H1 (cell line): Measurements from ENCODE around the gene ZBTB48. TPM values are rescaled to one million over a fixed set of nuclear protein-coding genes. Genes with fewer than 3 reads are reported as not detected.

Source experiments
- CTCF ChIA-PET: fragments of 300-600 bp; sonication (Branson Sonifier 250); formaldehyde crosslinking; loops from one replicate; lab custom pipeline; 2021; ENCODE audit not compliant: partially characterized antibody; lab: Charles Lee
- POLR2A ChIA-PET: fragments of 300-600 bp; sonication (Branson Sonifier 250); formaldehyde crosslinking; loops from one replicate; lab custom pipeline; 2021; ENCODE audit warnings: inconsistent platforms; ENCODE audit not compliant: partially characterized antibody; lab: Charles Lee
- DNase-seq, 2 experiments: peaks; one replicate each; pipeline versions ENCODE4 v3.0.0 to v3.0.0-alpha.2; 2010 to 2022; ENCODE audit warnings: low spot score in 2 of 2, low read depth in 1 of 2, mixed read lengths in 1 of 2
- FAIRE-seq: peaks from 2 replicates; lab custom pipeline; 2011; peaks lifted over from hg19 to GRCh38; lab: Jason Lieb, UNC
- H2AFZ ChIP-seq: 2 replicates; pipeline ENCODE4 v1.8.1; 2012; ENCODE audit warnings: low read length, inconsistent platforms
- H2AK5ac ChIP-seq: 2 replicates; pipeline ENCODE4 v1.6.1; 2013; ENCODE audit warnings: low read depth, low read length
- H2BK120ac ChIP-seq: replicated peaks from 2 replicates; pipeline ENCODE3; 2013; ENCODE audit warnings: low read depth, low read length, inconsistent platforms
- H2BK12ac ChIP-seq: 2 replicates; pipeline ENCODE4 v1.6.1; 2013; ENCODE audit warnings: low read depth, low read length
- H2BK15ac ChIP-seq: 2 replicates; pipeline ENCODE4 v1.6.1; 2013; ENCODE audit warnings: low read length
- H2BK20ac ChIP-seq: 2 replicates; pipeline ENCODE4 v1.6.1; 2013; ENCODE audit warnings: low read length
- H2BK5ac ChIP-seq: 2 replicates; pipeline ENCODE4 v1.6.1; 2013; ENCODE audit warnings: low read depth, low read length
- H3K14ac ChIP-seq: 2 replicates; pipeline ENCODE4 v1.6.1; 2013; ENCODE audit warnings: inconsistent platforms; ENCODE audit not compliant: insufficient read length
- H3K18ac ChIP-seq: 2 replicates; pipeline ENCODE4 v1.6.1; 2013; ENCODE audit warnings: low read length; ENCODE audit errors: extremely low read depth
- H3K23ac ChIP-seq: 2 replicates; pipeline ENCODE4 v1.6.1; 2013; ENCODE audit warnings: inconsistent platforms; ENCODE audit not compliant: insufficient read length
- H3K23me2 ChIP-seq: 2 replicates; pipeline ENCODE4 v1.6.1; 2013; ENCODE audit warnings: low read depth, low read length
- H3K27ac ChIP-seq: 2 replicates; pipeline ENCODE4 v1.6.1; 2011; ENCODE audit warnings: low read depth, low read length, inconsistent platforms
- H3K27me3 ChIP-seq, 4 experiments: replicated peaks in 1 of 4; 1 replicate in 1 of 4; 2 replicates in 3 of 4; pipeline versions ENCODE4 v1.6.1 to v1.8.1; 2011 to 2013; ENCODE audit warnings: low read length in 3 of 4, mild to moderate bottlenecking in 3 of 4, inconsistent platforms in 2 of 4, mixed read lengths in 2 of 4, moderate library complexity in 1 of 4; ENCODE audit not compliant: control insufficient read depth in 3 of 4, insufficient read depth in 3 of 4; ENCODE audit errors: extremely low read depth in 1 of 4
- H3K36me3 ChIP-seq, 4 experiments: 2 replicates each; pipeline versions ENCODE4 v1.6.1 to v1.8.1; 2011 to 2013; ENCODE audit warnings: mild to moderate bottlenecking in 4 of 4, low read length in 3 of 4, moderate library complexity in 2 of 4, control low read depth in 1 of 4, inconsistent platforms in 1 of 4; ENCODE audit not compliant: insufficient read depth in 4 of 4, control insufficient read depth in 2 of 4
- H3K4ac ChIP-seq: replicated peaks from 2 replicates; pipeline ENCODE3; 2013; ENCODE audit warnings: low read length, low read depth, mixed read lengths, inconsistent platforms; ENCODE audit not compliant: insufficient read length
- H3K4me1 ChIP-seq, 4 experiments: replicated peaks in 1 of 4; 1 replicate in 1 of 4; 2 replicates in 3 of 4; pipeline versions ENCODE4 v1.6.1 to v1.8.1; 2011 to 2013; ENCODE audit warnings: low read length in 3 of 4, inconsistent platforms in 2 of 4, mixed read lengths in 1 of 4; ENCODE audit not compliant: insufficient read depth in 4 of 4, control insufficient read depth in 3 of 4
- H3K4me2 ChIP-seq, 2 experiments: 2 replicates each; pipeline versions ENCODE4 v1.6.1 to v1.8.1; 2011 to 2013; ENCODE audit warnings: low read depth in 2 of 2, low read length in 2 of 2, control low read depth in 1 of 2, inconsistent platforms in 1 of 2, mild to moderate bottlenecking in 1 of 2; ENCODE audit not compliant: insufficient read depth in 1 of 2
- H3K4me3 ChIP-seq, 4 experiments: fragments of 200-600, 300-600 bp in 1 of 4; sonication (generic), shearing (Covaris generic), sonication (Bioruptor Twin) in 1 of 4; 2 replicates each; pipeline versions ENCODE4 v1.5.1 to v1.8.1; 2011 to 2016; ENCODE audit warnings: low read length in 4 of 4, low read depth in 3 of 4, control low read depth in 2 of 4, inconsistent platforms in 2 of 4, mild to moderate bottlenecking in 2 of 4, mixed read lengths in 1 of 4, moderate library complexity in 1 of 4; ENCODE audit not compliant: insufficient read depth in 2 of 4; ENCODE audit errors: extremely low read depth in 1 of 4
- H3K56ac ChIP-seq: replicated peaks from 2 replicates; pipeline ENCODE3; 2013; ENCODE audit warnings: low read depth, mild to moderate bottlenecking, mixed read lengths, low read length, inconsistent platforms; ENCODE audit not compliant: insufficient read length
- H3K79me1 ChIP-seq: 2 replicates; pipeline ENCODE4 v1.6.1; 2013; ENCODE audit warnings: low read depth, low read length, control low read depth
- H3K79me2 ChIP-seq, 2 experiments: 2 replicates each; pipeline versions ENCODE4 v1.6.1 to v1.8.1; 2012 to 2013; ENCODE audit warnings: low read length in 2 of 2, mild to moderate bottlenecking in 2 of 2, inconsistent platforms in 1 of 2; ENCODE audit not compliant: insufficient read depth in 2 of 2, control insufficient read depth in 1 of 2
- H3K9ac ChIP-seq, 4 experiments: replicated peaks in 1 of 4; 1 replicate in 1 of 4; 2 replicates in 3 of 4; pipeline versions ENCODE4 v1.6.1 to v1.8.1; 2011 to 2013; ENCODE audit warnings: low read depth in 3 of 4, low read length in 3 of 4, control low read depth in 2 of 4, mild to moderate bottlenecking in 2 of 4, moderate library complexity in 2 of 4, inconsistent platforms in 1 of 4; ENCODE audit errors: extremely low read depth in 1 of 4
- H3K9me3 ChIP-seq, 2 experiments: 2 replicates each; pipeline versions ENCODE4 v1.6.1 to v1.8.1; 2012 to 2013; ENCODE audit warnings: mild to moderate bottlenecking in 2 of 2, moderate library complexity in 2 of 2, control low read depth in 1 of 2, inconsistent platforms in 1 of 2, low read depth in 1 of 2, low read length in 1 of 2, mixed read lengths in 1 of 2; ENCODE audit not compliant: insufficient read depth in 2 of 2
- H4K20me1 ChIP-seq, 2 experiments: replicated peaks in 1 of 2; 2 replicates each; pipeline versions ENCODE3 to v1.8.1; 2011 to 2013; ENCODE audit warnings: inconsistent platforms in 2 of 2, low read length in 2 of 2, mild to moderate bottlenecking in 1 of 2; ENCODE audit not compliant: insufficient read depth in 2 of 2, control insufficient read depth in 1 of 2
- H4K5ac ChIP-seq: 2 replicates; pipeline ENCODE4 v1.6.1; 2013; ENCODE audit warnings: low read length, low read depth, mixed read lengths, inconsistent platforms; ENCODE audit not compliant: insufficient read length
- H4K8ac ChIP-seq: 2 replicates; pipeline ENCODE4 v1.8.0; 2013; ENCODE audit warnings: mild to moderate bottlenecking, moderate library complexity, low read length, inconsistent platforms; ENCODE audit not compliant: insufficient read depth; ENCODE audit errors: extremely low read depth
- H4K91ac ChIP-seq: replicated peaks from 2 replicates; pipeline ENCODE3; 2013; ENCODE audit warnings: low read length, mixed read lengths, inconsistent platforms; ENCODE audit not compliant: insufficient read length
- ASH2L ChIP-seq: fragments of 200-600, 300-600 bp; sonication (generic); IDR thresholded peaks from one replicate; pipeline ENCODE4 v1.7.1; 2017; ENCODE audit warnings: low read length
- CEBPB ChIP-seq: IDR thresholded peaks from 2 replicates; pipeline ENCODE4 v1.6.1; 2012; ENCODE audit warnings: low read depth, low read length
- RBBP5 ChIP-seq: IDR thresholded peaks from 2 replicates; pipeline ENCODE4 v1.7.1; 2012; ENCODE audit warnings: low read depth, mild to moderate bottlenecking, inconsistent platforms, low read length, moderate library complexity, borderline replicate concordance
- WGBS, 2 experiments: shearing (Covaris generic) in 1 of 2; methylation state at CpG; one replicate each; pipeline versions ENCODE4 v1.1.6 to v1.1.7; 2013 to 2015; ENCODE audit warnings: low lambda C conversion rate in 2 of 2, mixed read lengths in 2 of 2, inconsistent platforms in 1 of 2, low coverage in 1 of 2, missing lambda C conversion rate in 1 of 2; ENCODE audit not compliant: insufficient replicate concordance in 2 of 2, insufficient coverage in 1 of 2, insufficient read length in 1 of 2; ENCODE audit errors: extremely low coverage in 1 of 2, missing lambda C conversion rate in 1 of 2; 5-methylcytosine and 5-hydroxymethylcytosine counted together
- polyA plus RNA-seq, 7 experiments: library from polyadenylated mRNA; depleted of rRNA in 3 of 7; stranded (reverse) in 5 of 7; unstranded in 2 of 7; fragments of >200 nt in 5 of 7; fragments of 200-250 nt in 2 of 7; gene quantifications; 1 replicate in 5 of 7; 2 replicates in 1 of 7; 4 replicates in 1 of 7; pipeline versions ENCODE4 v1.2.1 to v1.2.3, GENCODE V29; 2011 to 2013; ENCODE audit warnings: missing spikeins in 2 of 7, mixed read lengths in 2 of 7
- total RNA-seq: library from RNA; stranded (reverse); fragmentation: NEBNext Ultra II Directional; extraction: Animal tissue kit (Norgen Biotek cat#: 25700); gene quantifications from 2 replicates; pipeline ENCODE4 v1.2.1, GENCODE V29; 2021

The ZBTB48 gene
- total and polyA plus RNA-seq, 2 of the 8 experiments (the other 6 are each of a cell fraction or from before 2014, with no cell fraction given): 28.2 to 28.8 TPM

- 0 out of 7 replicates have a peak, but pooled peaks cover 0 to 2% (median 0%) of the 10 kb centered on the region in 4 experiments for H3K4me1 ChIP-seq
- no peak overlapping the region for H2BK120ac ChIP-seq
- H2BK20ac ChIP-seq: no peak overlapping the region
- no peak overlapping the region for H2BK5ac ChIP-seq
- FAIRE-seq (no peak), DNase-seq (no peak)
- peak overlapping the region; percentile 37 for H3K56ac ChIP-seq
- 36% methylated on average over 25 of the region's 32 CpGs; no CpG with 5 or more reads in 1 of the 2 experiments for WGBS, 2 experiments
- no peak overlapping the region for H3K23ac ChIP-seq
- H3K27me3 ChIP-seq: no peaks in the 10 kb centered on the region
- peak overlapping the region; percentile 74 to 83 (median 76) for H3K4me3 ChIP-seq
- no peak overlapping the region for H4K91ac ChIP-seq
- H2BK15ac ChIP-seq: no peak overlapping the region
- H3K23me2 ChIP-seq: no peaks in the 10 kb centered on the region; the same call in 1 of the 2 replicates
- H3K4me2 ChIP-seq: peak overlapping the region; percentile 64 to 71
- H3K36me3 ChIP-seq: peaks cover 5 to 40% (median 22%) of the 10 kb centered on the region in 4 experiments
- H3K79me1 ChIP-seq: peaks cover 2% of the 10 kb centered on the region; the same call in 1 of the 2 replicates
- no peak overlapping the region for H2BK12ac ChIP-seq
- H4K5ac ChIP-seq: no peak overlapping the region
- H4K20me1 ChIP-seq: peaks cover 8 to 17% of the 10 kb centered on the region in 2 experiments
- H3K4ac ChIP-seq: no peak overlapping the region
- no peak overlapping the region for H2AK5ac ChIP-seq
- H3K27ac ChIP-seq: no peak overlapping the region
- no peaks in the 10 kb centered on the region for H3K9me3 ChIP-seq
- H2AFZ ChIP-seq: peak overlapping the region; percentile 75; the same call in 1 of the 2 replicates
- peaks cover 0 to 30% of the 10 kb centered on the region in 2 experiments; a peak in 3 of 4 replicates for H3K79me2 ChIP-seq
- H3K9ac ChIP-seq: peak overlapping the region; percentile 13 to 70 (median 54); a peak in 5 of 7 replicates
- peak overlapping the region; percentile 93; the same call in 1 of the 2 replicates for H4K8ac ChIP-seq
- TF ChIP-seq ASH2L (peak; percentile 10), RBBP5 (0 out of 2 replicates have a peak, but pooled peaks have one; percentile 14), CEBPB (no peak)
- no peak overlapping the region for H3K18ac ChIP-seq
- ChIA-PET CTCF (interaction anchor here (1.0 to 4.7 kb wide), 5 partner anchors 10 to 136 kb away, joined by 4 to 21 read pairs (median 6); no protein-coding TSS in a partner anchor), POLR2A (interaction anchor here (1.0 to 14.3 kb wide), 6 partner anchors 9 to 40 kb away, joined by 3 to 175 read pairs (median 6); partner anchors contain the start of gene KLHL21)
- H3K14ac ChIP-seq: no peak overlapping the region
Measured at GRCh38 chr1:6625584-6626149, 45.9 kb downstream of the ZBTB48 start.
